HepG2 (cell line): ENCODE data around the gene TAS2R13. TPM values are rescaled to one million over a fixed set of nuclear protein-coding genes. Genes with fewer than 3 reads are reported as not detected.
A peak's percentile ranks its signal among the peaks of the same experiment; 100 is the strongest.

Experiments
- ATAC-seq: fragments of 200-7000 bp; cut with Tn5 transposase; 3 replicates; pipeline ENCODE4 v1.9.1; 2020; ENCODE audit warnings: mild to moderate bottlenecking, moderate library complexity
- BruUV-seq: library from RNA; stranded (reverse); fragments of 400-500 nt; replicated peaks from 2 replicates; lab custom pipeline; 2021; lab: Mats Ljungman, UMichigan
- CTCF ChIA-PET: fragments of 300-600 bp; formaldehyde crosslinking; extraction: SDS; loops from one replicate; lab custom pipeline; 2021; ENCODE audit warnings: low total read pairs, inconsistent platforms, low intra/inter-chr PET ratio; lab: Yijun Ruan, JAX
- POLR2A ChIA-PET: fragments of 350-600 bp; sonication (Branson Sonifier 250); formaldehyde crosslinking; loops from one replicate; lab custom pipeline; 2020; ENCODE audit warnings: antibody characterized with exemption, inconsistent platforms; lab: Yijun Ruan, JAX
- DNase-seq: peaks from one replicate; pipeline ENCODE4 v3.0.0-alpha.2; 2015; ENCODE audit warnings: low spot score
- FAIRE-seq: peaks from 3 replicates; lab custom pipeline; 2011; peaks lifted over from hg19 to GRCh38; lab: Jason Lieb, UNC
- H2AFZ ChIP-seq: one replicate; pipeline ENCODE4 v1.6.1; 2011; ENCODE audit warnings: low read length, inconsistent platforms
- H3K27ac ChIP-seq: fragments of 300-600 bp; 3 replicates; pipeline ENCODE4 v1.8.0; 2011; ENCODE audit warnings: mixed run types, mild to moderate bottlenecking, mixed read lengths, low read length, inconsistent platforms; ENCODE audit not compliant: insufficient read depth; ENCODE audit errors: extremely low read length
- H3K27me3 ChIP-seq, 2 experiments: fragments of 200-600 bp in 1 of 2; 2 replicates in 1 of 2; 3 replicates in 1 of 2; pipeline versions ENCODE4 v1.6.0 to v1.8.0; 2011; ENCODE audit warnings: low read length in 2 of 2, mild to moderate bottlenecking in 2 of 2, moderate library complexity in 2 of 2, inconsistent platforms in 1 of 2; ENCODE audit not compliant: insufficient read depth in 2 of 2, control insufficient read depth in 1 of 2
- H3K36me3 ChIP-seq, 2 experiments: fragments of 200-600 bp in 1 of 2; replicated peaks in 1 of 2; 2 replicates in 1 of 2; 3 replicates in 1 of 2; pipeline versions ENCODE4 v1.5.1 to v1.8.0; 2011; ENCODE audit warnings: low read length in 2 of 2, inconsistent platforms in 1 of 2; ENCODE audit not compliant: insufficient read depth in 2 of 2, control insufficient read depth in 1 of 2
- H3K4me1 ChIP-seq: 2 replicates; pipeline ENCODE4 v1.5.1; 2012; ENCODE audit warnings: low read length, inconsistent platforms; ENCODE audit not compliant: insufficient read depth
- H3K4me2 ChIP-seq: 2 replicates; pipeline ENCODE4 v1.6.0; 2011; ENCODE audit warnings: low read depth, low read length, inconsistent platforms
- H3K4me3 ChIP-seq, 3 experiments: fragments of 200-600 bp in 1 of 3; sonication (generic), shearing (Covaris generic) in 1 of 3; replicated peaks in 1 of 3; 2 replicates each; pipeline ENCODE4 v1.5.1; 2011 to 2016; ENCODE audit warnings: low read length in 3 of 3, inconsistent platforms in 2 of 3, low read depth in 2 of 3, mild to moderate bottlenecking in 2 of 3, control low read depth in 1 of 3, mixed read lengths in 1 of 3; ENCODE audit not compliant: insufficient read depth in 1 of 3
- H3K79me2 ChIP-seq: one replicate; pipeline ENCODE4 v1.6.1; 2011; ENCODE audit warnings: low read length, inconsistent platforms; ENCODE audit not compliant: insufficient read depth
- H3K9ac ChIP-seq: 2 replicates; pipeline ENCODE4 v1.6.0; 2011; ENCODE audit warnings: mild to moderate bottlenecking, low read depth, low read length, inconsistent platforms; ENCODE audit not compliant: insufficient read depth
- H3K9me3 ChIP-seq: 2 replicates; pipeline ENCODE4 v1.5.1; 2012; ENCODE audit warnings: mild to moderate bottlenecking, low read length
- H4K20me1 ChIP-seq: 2 replicates; pipeline ENCODE4 v1.6.0; 2011; ENCODE audit warnings: inconsistent platforms, mild to moderate bottlenecking, low read length, moderate library complexity; ENCODE audit not compliant: insufficient read depth
- AGO2 ChIP-seq: fragments of 200-400 bp; formaldehyde crosslinking; optimal IDR thresholded peaks from 2 replicates; pipeline ENCODE3; 2017; ENCODE audit warnings: mild to moderate bottlenecking, low read depth, low read length, moderate library complexity
- GLI4 ChIP-seq: sonication (generic); formaldehyde crosslinking; IDR thresholded peaks from 2 replicates; pipeline ENCODE4 v1.5.1; 2020; ENCODE audit warnings: missing genetic modification reagents, mild to moderate bottlenecking, moderate library complexity, borderline replicate concordance
- HOXD1 ChIP-seq: sonication (generic); formaldehyde crosslinking; IDR thresholded peaks from 2 replicates; pipeline ENCODE4 v1.5.0; 2020; ENCODE audit warnings: missing genetic modification reagents
- NR2C2 ChIP-seq: sonication (generic); formaldehyde crosslinking; IDR thresholded peaks from 2 replicates; pipeline ENCODE4 v1.4.0; 2020; ENCODE audit warnings: missing genetic modification reagents, mild to moderate bottlenecking, moderate library complexity, borderline replicate concordance
- ZNF333 ChIP-seq: sonication (generic); formaldehyde crosslinking; IDR thresholded peaks from 2 replicates; pipeline ENCODE4 v1.4.0; 2020; ENCODE audit warnings: mild to moderate bottlenecking, missing genetic modification reagents, borderline replicate concordance
- ZNF549 ChIP-seq: sonication (generic); formaldehyde crosslinking; IDR thresholded peaks from 2 replicates; pipeline ENCODE4 v1.5.0; 2020; ENCODE audit warnings: missing genetic modification reagents
- WGBS: methylation state at CpG from one replicate; pipeline ENCODE4 v1.1.6; 2017; ENCODE audit warnings: low lambda C conversion rate; 5-methylcytosine and 5-hydroxymethylcytosine counted together
- in situ Hi-C: cut with HindIII; loops from 2 replicates; pipeline ENCODE4 v1.10.0; 2017; ENCODE audit warnings: low pct_unique_long_range_greater_than_20kb; ENCODE audit not compliant: extremely low pct_ligation_motif_present
- intact Hi-C: fragments of 100-400 bp; cut with micrococcal nuclease; formaldehyde crosslinking; loops from one replicate; pipeline ENCODE4 v1.10.0; 2022; ENCODE audit not compliant: unreplicated experiment
- polyA plus RNA-seq, 8 experiments: library from polyadenylated mRNA; depleted of rRNA in 3 of 8; stranded (reverse) in 7 of 8; unstranded in 1 of 8; fragments of >200 nt; fragmentation: Illumina TruSeq in 4 of 8; extraction: Trizol in 4 of 8; gene quantifications; 2 replicates each; pipeline versions ENCODE4 v1.2.1 to v1.2.3, GENCODE V29; 2011 to 2016; ENCODE audit warnings: low read depth in 4 of 8, missing spikeins in 1 of 8, mixed read lengths in 1 of 8; ENCODE audit not compliant: insufficient read depth in 1 of 8
- total RNA-seq, 5 experiments: library from RNA; depleted of rRNA; stranded (reverse); fragments of >200 nt; fragmentation: Illumina TruSeq; extraction: Trizol; gene quantifications; 2 replicates each; pipeline ENCODE4 v1.2.3, GENCODE V29; 2016; ENCODE audit warnings: low read depth in 1 of 5
- TF ChIP-seq, protein P1 (sequence below): sonication (generic); formaldehyde crosslinking; IDR thresholded peaks from 2 replicates; pipeline ENCODE4 v1.5.0; 2020; ENCODE audit warnings: missing genetic modification reagents, mild to moderate bottlenecking, borderline replicate concordance
- TF ChIP-seq, protein P2 (sequence below): sonication (generic); formaldehyde crosslinking; IDR thresholded peaks from one replicate; pipeline ENCODE4 v1.5.1; 2020; ENCODE audit warnings: mild to moderate bottlenecking, missing genetic modification reagents; ENCODE audit errors: not compliant biosample characterization

TAS2R13 gene
- total and polyA plus RNA-seq, 2 of the 13 experiments (the other 11 are each of a cell fraction or from before 2014, with no cell fraction given), result 0.33 to 1.3 TPM

DNA sequence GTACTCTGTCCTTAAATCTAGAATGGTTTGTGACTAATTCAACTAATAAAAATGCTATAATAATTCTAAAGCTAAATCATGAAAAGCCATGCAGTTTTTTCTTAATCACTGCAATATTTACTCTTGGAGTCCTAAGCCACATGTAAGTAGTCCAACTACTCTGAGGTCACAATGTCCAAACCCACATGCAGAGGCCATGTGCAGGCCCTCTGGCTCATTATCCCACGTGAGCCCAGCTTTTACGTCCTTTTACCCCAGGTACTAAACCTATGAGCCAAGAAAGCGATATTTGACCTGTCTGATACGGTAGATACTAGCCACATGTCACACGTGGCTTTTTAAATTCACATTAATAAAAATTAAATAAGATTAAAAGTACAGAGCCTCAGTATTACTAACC lies 12.5 kb downstream of the TAS2R13 start:
- no peak for FAIRE-seq
- Histone ChIP-seq H3K4me3 (no peak overlapping the region), H3K79me2 (peaks cover 2% of the 10 kb centered on the region), H3K36me3 (peaks cover 0 to 3% of the 10 kb centered on the region in 2 experiments; a peak in 1 of 5 replicates), H3K4me1 (peaks cover 32% of the 10 kb centered on the region), H3K9ac (no peak overlapping the region), H3K27ac (no peak overlapping the region), H3K27me3 (no peaks in the 10 kb centered on the region), H3K4me2 (no peak overlapping the region), H4K20me1 (no peaks in the 10 kb centered on the region), H2AFZ (no peak overlapping the region), H3K9me3 (peaks cover 9% of the 10 kb centered on the region)
- DNase-seq, result no peak
- in situ Hi-C loops (no loop called here), intact Hi-C loops (no loop called here)
- ChIA-PET CTCF (no interaction called here), POLR2A (no interaction called here)
- ATAC-seq, result no peak
- 97% methylated on average over 5 of the region's 5 CpGs for WGBS
- BruUV-seq, result no TSS peak
- TF ChIP-seq HOXD1 (CRISPR knock-in tag), result no peak
- TF ChIP-seq, protein P1, sequence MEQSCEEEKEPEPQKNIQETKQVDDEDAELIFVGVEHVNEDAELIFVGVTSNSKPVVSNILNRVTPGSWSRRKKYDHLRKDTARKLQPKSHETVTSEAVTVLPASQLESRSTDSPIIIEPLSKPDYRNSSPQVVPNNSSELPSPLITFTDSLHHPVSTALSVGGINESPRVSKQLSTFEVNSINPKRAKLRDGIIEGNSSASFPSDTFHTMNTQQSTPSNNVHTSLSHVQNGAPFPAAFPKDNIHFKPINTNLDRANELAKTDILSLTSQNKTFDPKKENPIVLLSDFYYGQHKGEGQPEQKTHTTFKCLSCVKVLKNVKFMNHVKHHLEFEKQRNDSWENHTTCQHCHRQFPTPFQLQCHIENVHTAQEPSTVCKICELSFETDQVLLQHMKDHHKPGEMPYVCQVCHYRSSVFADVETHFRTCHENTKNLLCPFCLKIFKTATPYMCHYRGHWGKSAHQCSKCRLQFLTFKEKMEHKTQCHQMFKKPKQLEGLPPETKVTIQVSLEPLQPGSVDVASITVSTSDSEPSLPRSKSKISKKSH, result no peak
- no peak for TF ChIP-seq AGO2

DNA sequence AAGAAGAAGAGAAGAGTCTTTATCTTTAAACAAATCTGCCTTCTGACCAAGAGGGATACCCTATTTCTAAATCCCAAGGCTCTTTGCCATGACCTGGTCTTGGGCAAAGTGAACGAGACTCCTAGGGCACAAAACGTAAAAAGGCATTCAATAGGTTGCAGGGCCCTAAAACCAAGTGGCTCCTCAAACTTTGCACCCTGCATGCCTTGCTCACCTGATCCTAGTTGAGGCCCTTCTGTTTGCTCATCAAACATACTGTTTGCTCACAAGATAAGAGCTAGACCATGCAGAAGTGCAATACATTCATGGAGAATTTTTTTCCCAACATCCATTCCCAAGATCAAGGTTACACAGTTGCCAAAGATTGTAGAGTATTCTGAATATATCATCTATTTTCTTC lies 17.4 kb downstream of the TAS2R13 start:
- peak; percentile 100 for ATAC-seq
- 0% methylated on average over 2 of the region's 2 CpGs for WGBS
- Histone ChIP-seq H3K4me3 (peak overlapping the region in 2 of 3 experiments; percentile 11 to 19; a peak in 1 of 6 replicates), H3K36me3 (no peaks in the 10 kb centered on the region; a peak in 1 of 5 replicates), H2AFZ (no peak overlapping the region), H3K4me1 (peaks cover 44% of the 10 kb centered on the region), H3K4me2 (peak overlapping the region; percentile 59), H3K27ac (peak overlapping the region; percentile 93), H3K9me3 (no peaks in the 10 kb centered on the region), H3K79me2 (no peaks in the 10 kb centered on the region), H4K20me1 (no peaks in the 10 kb centered on the region), H3K9ac (peak overlapping the region; percentile 47), H3K27me3 (no peaks in the 10 kb centered on the region)
- intact Hi-C loops (no loop called here), in situ Hi-C loops (no loop called here)
- no TSS peak for BruUV-seq
- peak; percentile 98 for DNase-seq
- CTCF ChIA-PET, result no interaction called here
- peak; percentile 82 for FAIRE-seq
- POLR2A ChIA-PET, result interaction anchor here (0.9 to 1.8 kb wide), 4 partner anchors 26 to 1422 kb away, joined by 3 to 11 read pairs (median 4); partner anchors contain the start of genes PRH2 and SMIM10L1
- TF ChIP-seq ZNF333 (CRISPR knock-in tag) (no peak), NR2C2 (CRISPR knock-in tag) (peak; percentile 66; the same call in 1 of the 2 replicates), GLI4 (CRISPR knock-in tag) (no peak), ZNF549 (CRISPR knock-in tag) (no peak)
- TF ChIP-seq, protein P2, sequence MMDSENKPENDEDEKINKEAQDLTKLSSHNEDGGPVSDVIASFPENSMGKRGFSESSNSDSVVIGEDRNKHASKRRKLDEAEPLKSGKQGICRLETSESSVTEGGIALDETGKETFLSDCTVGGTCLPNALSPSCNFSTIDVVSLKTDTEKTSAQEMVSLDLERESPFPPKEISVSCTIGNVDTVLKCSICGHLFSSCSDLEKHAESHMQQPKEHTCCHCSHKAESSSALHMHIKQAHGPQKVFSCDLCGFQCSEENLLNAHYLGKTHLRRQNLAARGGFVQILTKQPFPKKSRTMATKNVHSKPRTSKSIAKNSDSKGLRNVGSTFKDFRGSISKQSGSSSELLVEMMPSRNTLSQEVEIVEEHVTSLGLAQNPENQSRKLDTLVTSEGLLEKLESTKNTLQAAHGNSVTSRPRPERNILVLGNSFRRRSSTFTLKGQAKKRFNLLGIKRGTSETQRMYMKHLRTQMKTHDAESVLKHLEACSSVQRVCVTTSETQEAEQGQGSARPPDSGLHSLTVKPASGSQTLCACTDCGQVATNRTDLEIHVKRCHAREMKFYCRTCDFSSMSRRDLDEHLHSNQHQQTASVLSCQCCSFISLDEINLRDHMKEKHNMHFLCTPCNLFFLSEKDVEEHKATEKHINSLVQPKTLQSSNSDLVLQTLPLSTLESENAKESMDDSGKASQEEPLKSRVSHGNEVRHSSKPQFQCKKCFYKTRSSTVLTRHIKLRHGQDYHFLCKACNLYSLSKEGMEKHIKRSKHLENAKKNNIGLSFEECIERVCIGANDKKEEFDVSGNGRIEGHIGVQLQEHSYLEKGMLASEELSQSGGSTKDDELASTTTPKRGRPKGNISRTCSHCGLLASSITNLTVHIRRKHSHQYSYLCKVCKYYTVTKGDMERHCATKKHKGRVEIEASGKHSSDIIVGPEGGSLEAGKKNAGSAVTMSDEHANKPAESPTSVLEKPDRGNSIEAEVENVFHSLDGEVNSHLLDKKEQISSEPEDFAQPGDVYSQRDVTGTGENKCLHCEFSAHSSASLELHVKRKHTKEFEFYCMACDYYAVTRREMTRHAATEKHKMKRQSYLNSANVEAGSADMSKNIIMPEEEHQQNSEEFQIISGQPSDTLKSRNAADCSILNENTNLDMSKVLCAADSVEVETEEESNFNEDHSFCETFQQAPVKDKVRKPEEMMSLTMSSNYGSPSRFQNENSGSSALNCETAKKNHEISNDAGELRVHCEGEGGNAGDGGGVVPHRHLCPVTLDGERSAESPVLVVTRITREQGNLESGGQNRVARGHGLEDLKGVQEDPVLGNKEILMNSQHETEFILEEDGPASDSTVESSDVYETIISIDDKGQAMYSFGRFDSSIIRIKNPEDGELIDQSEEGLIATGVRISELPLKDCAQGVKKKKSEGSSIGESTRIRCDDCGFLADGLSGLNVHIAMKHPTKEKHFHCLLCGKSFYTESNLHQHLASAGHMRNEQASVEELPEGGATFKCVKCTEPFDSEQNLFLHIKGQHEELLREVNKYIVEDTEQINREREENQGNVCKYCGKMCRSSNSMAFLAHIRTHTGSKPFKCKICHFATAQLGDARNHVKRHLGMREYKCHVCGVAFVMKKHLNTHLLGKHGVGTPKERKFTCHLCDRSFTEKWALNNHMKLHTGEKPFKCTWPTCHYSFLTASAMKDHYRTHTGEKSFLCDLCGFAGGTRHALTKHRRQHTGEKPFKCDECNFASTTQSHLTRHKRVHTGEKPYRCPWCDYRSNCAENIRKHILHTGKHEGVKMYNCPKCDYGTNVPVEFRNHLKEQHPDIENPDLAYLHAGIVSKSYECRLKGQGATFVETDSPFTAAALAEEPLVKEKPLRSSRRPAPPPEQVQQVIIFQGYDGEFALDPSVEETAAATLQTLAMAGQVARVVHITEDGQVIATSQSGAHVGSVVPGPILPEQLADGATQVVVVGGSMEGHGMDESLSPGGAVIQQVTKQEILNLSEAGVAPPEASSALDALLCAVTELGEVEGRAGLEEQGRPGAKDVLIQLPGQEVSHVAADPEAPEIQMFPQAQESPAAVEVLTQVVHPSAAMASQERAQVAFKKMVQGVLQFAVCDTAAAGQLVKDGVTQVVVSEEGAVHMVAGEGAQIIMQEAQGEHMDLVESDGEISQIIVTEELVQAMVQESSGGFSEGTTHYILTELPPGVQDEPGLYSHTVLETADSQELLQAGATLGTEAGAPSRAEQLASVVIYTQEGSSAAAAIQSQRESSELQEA (CRISPR knock-in tag), result no peak
